Measurements from ENCODE around the gene PRDM16.

The PRDM16 gene

DNA sequence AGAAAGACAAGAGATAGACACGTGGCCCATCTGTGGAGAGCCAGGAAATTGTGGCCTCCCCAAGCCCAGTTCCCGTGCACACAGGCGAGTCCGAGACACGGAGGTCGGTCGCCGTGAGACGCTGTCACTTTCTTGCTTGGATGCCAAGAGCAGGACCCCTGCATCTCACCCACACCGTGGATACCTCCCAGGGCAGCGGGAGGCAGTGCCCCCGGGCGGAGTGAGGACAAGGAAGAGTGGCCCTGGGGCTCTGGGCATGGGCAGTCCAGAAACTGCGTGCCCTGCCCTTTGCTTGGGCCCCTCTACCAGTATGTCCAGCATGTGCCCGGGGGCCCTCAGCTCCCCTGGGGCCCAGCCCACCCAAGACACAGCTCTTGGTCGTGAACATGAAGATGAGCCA lies 360.8 kb downstream of the PRDM16 start:
- no peak for DNase-seq

DNA sequence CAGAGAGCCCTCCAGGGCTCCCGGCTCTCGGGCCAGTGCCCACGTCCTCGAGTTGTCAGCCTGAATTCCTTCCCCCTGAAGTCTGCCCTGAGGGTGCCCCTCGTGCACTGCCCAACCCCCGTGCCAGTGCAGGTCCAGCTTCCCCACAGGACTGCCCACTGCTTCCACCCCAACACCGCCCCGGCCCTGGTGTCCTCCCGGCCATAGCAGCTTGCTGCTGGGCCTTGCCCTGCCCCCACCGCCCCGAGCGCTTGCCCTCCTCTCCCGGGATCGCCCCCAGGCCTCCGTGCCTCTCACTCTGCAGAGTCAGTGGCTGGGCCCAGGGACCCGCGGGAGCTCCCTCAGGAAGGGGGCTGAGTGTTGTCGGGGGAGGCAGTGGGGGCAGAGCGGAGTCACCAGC lies 361.4 kb downstream of the PRDM16 start:
- no peak for DNase-seq

DNA sequence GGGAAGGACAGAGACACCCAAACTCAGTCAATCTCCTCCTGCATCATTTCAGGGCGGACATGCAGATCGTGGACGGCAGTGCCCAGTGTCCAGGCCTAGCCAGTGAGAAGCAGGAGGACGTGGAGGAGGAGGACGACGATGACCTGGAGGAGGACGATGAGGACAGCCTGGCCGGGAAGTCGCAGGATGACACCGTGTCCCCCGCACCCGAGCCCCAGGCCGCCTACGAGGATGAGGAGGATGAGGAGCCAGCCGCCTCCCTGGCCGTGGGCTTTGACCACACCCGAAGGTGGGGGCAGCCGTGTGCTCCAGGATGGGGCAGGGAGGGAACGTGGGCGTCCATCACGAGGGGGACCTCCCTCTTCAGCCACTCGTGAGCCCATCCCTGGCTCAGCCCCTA lies 361.8 kb downstream of the PRDM16 start:
- no peak for DNase-seq

DNA sequence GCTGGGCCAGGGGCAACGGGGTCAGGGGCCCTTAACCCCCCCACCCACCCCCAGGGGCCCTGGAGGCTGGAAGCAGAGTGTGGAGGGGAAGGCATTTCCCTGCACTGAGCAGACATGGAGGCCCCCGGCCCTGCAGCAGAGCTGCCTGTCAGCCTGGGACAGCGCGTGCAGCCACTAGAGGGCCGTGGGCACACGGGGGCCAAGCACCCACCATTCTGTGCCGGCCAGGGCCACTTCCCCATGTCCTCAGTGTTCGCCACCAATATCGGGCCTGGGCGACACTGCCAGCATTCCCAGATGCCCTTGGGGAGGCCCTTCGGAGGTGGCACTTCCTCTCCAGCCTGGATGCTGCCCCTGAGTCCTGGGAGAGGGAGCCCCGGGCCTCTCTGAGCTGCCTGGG lies 362.3 kb downstream of the PRDM16 start:
- DNase-seq: no peak

DNA sequence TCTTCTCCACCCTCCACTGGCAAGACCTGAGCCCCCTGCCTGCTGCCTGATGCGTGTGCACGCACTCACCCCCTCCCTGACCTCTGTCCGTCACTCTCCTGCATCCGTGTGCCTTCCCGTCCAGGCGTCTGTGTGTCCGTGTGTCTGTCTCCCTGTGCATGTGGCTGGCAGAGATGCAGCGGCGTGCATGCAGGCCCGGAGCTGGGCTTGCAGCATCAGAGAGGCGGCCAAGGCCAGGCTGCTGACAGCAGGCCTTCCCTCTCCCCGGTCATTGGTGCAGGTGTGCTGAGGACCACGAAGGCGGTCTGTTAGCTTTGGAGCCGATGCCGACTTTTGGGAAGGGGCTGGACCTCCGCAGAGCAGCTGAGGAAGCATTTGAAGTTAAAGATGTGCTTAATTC lies 362.7 kb downstream of the PRDM16 start:
- DNase-seq: no peak

DNA sequence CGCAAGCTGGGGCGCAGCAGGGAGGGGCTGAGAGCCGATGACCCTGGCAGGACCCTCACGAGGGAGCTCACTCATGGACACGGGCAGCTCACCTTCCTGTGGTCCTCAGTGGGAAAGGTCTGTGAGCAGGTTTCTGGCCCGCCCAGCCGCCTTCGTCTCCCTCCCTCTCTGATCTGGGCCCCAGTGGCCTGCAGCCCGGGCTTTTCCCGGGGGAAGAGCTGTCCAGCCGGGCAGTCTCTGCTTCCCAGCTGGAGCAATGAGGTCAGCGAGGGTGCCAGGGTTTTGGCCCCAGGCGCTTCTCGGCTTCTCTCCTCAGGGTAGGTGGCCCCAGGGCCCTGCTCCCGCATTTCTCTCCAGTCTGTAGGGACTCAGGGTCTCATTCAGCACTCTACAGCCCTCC lies 363.3 kb downstream of the PRDM16 start:
- DNase-seq: no peak

DNA sequence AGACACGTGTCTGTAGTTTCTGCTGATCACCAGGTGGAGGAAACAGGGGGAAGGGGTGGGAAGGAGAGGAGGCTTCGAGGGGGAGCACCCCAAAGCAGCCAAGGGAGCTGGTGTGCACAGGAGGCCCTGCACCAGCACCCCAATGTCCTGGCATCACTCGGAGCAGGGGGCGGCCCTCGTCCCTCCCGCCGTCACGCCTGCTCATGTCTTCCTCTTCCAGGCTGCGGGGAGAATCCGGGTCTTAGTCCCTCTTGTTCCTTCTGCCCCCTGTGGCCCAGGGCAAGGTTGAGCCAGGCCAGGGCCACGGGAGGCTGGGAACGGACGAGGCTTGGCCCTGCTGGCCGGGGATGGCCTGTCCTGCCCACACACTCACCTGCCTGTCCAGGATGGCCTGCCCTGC lies 364.1 kb downstream of the PRDM16 start:
- no peak for DNase-seq

DNA sequence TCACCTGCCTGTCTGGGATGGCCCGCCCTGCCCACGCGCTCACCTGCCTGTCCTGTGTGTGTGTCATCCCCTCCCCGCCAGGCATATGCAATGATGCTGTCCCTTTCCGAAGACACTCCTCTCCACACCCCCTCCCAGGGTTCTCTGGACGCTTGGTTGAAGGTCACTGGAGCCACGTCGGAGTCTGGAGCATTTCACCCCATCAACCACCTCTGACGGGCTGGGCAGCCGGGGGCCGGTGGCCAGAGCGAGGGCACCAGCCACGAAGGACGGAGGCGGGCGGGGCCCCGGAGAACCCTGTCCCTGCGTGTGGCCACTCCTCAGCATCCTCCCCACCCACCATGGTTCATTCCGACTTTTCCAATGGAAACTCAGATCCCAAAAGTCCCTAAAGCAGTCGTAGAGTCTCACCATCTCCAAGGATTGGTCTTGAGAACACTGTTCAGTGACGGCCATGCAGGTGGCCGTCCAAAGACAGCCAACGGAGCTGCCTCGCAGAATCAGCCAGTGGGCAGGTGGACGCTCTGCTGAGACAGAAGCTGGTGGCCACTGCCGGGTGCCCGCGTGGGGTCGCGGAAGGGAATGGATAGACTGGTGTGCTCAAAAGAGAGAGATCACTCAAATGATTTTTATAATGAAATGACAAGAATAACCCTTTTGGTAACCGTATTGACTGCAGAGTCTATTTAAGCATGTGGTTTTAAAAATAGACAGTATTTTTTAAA lies 364.8 kb downstream of the PRDM16 start:
- no peak for DNase-seq

DNA sequence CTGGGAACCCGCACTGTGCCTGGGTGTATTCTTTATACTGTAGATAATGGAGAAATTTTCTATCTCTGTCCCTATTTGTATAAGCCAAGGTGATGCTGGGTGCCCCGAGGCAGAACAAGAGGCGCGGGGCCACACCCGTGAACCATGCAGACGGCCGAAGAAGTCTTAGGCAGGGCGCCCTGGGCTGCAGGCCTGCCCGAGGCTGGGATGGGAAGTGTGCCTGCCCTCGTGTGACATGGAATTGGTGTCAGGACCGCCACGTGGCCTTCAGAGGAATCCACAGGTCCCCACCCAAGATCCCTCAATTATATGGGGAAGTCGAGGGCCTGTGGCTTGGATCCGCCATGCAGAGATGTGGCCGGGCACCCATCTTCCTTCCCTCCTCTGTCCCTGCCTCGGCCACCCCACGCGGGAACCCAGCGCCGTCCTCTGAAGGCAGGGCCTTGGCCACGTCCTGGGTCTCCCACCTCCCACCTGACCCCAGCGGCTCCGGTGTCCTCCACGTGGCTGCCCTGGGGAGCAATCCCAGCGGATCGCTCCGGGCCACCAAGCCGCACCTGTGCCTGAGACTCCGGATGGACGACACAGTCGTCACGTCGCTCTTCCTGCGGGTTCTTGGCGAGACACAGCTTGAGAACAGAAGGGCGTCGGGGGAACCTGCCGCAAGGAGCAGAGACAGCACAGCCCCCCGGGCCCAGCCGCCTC lies 365.6 kb downstream of the PRDM16 start:
- DNase-seq: no peak

DNA sequence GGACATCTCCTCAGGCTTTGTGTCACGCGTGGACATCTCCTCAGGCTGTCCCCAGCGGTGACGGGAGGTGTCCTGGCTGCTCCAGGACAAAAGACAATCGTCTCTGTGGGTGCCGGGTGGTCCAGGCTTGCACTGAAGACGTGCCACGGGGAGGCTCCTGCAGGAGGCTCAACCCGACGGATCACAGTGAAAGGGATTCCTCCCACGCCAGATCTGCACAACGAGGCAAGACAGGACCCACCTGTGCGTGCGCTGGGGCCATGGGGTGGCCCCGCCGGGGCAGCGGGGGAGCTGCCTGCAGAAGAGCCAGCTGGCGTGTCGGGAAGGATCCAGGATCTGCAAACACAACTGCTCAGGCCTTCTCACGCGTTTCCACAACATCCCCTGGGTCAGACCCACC lies 366.7 kb downstream of the PRDM16 start:
- DNase-seq: no peak

DNA sequence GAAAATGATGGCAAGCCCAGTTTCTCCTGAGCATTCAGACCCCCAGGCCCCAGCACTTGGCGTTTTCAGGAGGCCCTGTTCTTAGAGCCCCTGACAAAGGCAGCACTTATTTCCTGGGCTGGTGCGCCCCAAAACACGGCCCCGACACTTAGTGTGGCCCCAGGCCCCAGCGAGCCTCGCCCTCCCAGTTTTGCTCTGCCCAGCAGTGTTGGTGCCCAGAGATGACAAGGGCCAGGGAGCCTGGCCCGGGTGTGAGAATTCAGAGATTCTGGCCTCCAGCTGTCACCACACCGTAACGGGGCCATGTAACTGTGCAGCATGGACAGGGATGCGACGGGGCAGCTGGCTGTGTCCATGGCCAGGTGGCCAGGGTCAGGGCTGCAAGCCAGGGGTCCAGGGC lies 367.4 kb downstream of the PRDM16 start:
- no peak for DNase-seq

DNA sequence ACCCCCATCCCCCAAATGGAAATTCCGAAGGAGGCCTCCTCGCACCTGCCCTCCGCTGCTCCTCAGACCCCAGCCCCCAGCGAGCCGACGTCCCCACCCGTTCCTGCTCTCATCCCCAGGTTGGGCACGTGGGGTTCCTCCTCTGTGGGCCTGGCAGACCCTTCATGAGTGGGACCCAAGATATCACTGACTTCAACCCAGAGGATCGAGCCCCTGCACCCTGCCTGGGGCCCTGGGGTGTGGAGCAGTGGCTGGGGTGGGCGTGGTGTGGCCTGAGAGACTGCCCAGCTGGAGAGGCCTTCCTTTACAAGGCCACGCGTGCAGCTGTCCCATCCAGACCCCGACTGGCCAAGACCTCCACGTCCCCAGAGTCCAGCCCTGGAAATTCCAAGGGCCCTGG lies 367.9 kb downstream of the PRDM16 start:
- DNase-seq: no peak

DNA sequence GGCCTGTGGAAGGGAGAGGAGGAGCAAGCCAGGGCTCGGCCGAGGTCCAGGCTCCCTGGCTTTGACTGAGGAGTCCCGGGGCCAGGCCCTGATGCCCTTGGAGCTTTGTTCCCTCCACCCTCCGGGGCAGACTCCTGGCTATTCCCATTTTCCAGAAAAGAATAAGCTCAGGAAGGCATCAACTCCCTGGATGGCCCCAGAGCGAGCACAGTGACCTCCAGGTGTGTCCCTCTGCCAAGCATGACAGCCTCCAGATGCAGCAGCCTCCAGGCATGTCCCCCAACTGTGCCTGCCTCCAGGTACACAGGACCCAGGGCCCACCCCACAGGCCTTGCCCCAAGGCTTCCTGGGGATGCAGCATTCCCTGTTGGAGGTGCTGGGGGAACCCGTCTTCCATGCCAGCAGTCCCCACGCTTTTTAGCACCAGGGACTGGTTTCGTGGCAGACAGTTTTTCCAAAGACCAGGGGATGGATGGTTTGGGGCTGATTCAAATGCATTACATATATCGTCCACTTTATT lies 369.7 kb downstream of the PRDM16 start:
- DNase-seq: no peak

DNA sequence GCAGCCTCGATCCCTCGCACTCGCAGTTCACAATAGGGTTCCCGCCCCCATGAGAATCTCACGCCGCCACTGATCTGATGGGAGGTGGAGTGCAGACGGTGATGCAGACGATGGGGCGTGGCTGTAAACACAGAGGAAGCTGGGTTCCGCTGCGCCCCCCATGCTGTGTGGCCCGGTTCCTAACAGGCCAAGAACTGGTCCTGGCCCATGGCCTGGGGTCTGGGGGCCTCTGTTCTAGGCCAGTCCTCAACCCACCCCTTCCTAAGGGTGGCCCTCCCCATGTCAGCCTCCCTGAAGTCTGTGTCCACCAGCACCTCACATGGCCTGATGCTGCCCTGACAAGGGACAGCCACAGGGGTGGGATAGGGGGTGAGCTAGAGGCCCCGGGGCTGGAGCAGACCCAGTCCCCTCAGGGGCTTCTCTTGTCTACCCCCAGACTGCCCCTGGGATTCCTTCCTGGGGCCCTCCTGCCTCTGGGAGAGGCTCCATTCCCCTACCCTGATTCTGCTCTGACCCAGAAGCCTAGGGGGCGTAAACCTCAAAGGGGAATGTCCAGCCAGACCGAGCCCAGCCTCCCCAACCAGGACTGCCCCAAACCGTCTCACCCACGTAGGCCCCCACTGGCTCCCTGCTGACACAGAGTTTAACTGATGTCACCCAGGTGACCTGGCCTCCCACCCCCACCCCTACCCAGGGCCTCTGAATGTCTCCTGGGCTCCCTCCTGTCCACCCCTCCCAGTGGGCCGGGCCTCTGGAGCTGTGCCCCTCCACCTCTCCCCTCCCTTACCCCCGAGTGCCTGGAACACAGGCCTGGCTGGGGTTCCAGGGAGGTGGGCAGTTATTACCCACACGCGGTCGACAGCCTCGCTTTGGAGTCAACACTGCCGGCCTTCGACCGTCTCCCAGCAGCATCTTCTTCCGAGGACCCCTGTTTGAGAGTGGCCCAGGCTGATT lies 370.6 kb downstream of the PRDM16 start:
- DNase-seq: no peak

DNA sequence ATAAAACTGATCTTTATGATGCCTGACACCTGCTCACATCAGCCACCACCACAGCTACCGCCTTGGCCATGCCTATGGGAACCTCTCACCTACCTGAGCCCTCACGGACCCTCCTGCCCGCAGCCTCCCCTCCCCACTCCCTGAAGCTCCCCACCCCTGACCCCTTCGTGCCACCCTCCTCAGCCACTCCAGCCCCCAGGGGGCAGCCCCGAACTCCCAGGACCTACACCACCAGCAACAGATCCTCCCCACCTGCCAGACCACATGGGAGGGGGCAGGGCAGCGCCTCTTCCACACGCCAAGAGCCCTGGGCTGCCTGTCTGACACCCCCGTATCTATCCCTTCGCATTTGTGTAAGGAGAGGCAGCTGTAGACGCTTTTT lies 371.3 kb downstream of the PRDM16 start:
- no peak for DNase-seq

DNA sequence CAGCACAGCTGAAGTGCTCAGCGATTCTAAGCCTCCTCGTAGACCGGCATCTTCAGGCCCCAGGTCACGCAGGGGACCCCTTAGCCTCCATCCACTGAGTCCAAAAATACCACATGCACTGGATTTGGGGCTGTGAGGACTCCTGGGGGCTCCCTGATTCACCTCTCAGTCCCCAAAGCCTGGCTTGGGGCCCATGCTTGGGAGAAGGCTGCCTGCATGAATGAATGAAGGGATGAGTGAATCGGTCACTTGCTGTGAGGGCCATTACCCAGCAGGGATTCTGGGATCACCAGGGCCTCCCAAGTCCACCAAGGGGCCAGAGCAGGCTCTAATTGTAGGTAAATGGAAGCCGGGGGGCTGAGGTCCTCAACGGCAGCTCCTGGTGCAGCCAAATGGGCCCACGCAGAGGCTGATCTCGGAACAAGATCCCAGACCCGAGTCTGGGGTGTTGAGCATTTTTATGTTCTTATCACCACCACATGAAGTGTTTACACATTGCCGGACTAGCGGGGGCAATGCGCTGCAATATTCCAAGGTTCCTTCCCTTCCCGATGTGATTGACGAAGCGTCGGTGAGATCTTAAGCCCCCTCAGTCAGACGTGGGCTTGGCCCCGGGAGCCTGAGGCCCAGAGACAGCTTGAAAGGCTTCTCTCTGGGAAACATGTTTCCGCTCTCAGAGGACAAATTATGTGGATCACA lies 371.9 kb downstream of the PRDM16 start:
- no peak for DNase-seq

DNA sequence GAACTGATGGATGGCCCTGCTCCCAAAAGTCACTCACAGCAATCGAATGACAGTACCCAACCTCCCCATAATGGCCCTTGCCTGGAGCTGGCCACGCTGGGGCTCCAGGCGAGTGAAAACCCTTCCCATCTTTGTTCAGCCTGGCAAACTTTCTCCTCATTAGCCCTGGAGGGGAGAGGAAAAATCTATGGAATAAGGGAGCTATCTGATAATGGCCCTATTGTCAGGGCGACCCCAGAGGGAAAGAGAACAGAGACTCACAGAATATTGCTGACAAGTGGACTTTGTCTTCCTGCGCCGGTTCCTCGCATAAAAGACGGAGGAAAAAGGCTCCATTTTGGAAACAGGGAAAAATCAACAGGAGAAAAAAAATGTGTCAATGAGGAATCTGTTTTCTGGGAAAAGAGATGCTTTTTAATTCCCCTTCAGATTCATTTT lies 372.4 kb downstream of the PRDM16 start:
- DNase-seq: no peak

DNA sequence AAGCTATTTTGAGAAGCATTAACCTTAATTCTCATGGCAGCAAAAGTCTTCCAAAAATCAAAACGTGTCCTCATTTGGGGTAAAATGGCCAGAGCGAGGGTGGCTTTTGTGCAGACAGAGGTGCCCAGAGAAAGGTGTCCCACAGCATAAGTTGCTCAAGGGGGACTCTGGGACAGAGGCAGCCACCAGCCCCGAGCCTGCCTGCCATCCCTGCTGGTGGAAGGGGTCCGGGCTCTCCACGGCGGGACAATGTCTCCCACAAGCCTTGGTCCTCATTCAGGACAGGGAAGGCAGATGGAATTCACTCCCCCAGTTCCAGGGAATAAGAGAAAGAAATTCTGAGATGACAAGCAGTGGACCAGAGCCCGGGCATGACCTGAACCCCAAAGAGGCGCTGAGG lies 372.9 kb downstream of the PRDM16 start:
- DNase-seq: no peak

DNA sequence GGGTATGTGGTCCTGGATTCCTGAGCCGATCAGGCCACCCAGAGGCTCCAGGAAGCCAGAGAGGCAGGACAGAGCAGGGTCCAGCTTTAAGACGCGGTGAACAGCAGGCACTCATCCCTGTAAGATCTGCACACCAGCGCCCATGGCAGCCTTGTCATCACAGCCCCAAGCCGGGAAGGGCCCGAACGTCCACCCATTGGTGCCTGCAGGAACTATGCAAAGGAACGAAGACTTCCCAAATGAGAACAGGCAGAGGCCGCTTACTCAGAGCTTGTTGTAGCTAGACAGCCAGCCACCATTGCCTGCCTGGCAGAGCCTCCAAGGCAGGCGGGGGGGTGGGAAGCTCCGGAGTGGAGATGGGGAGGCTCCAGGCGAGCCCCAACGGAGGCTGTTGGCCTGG lies 373.3 kb downstream of the PRDM16 start:
- no peak for DNase-seq

DNA sequence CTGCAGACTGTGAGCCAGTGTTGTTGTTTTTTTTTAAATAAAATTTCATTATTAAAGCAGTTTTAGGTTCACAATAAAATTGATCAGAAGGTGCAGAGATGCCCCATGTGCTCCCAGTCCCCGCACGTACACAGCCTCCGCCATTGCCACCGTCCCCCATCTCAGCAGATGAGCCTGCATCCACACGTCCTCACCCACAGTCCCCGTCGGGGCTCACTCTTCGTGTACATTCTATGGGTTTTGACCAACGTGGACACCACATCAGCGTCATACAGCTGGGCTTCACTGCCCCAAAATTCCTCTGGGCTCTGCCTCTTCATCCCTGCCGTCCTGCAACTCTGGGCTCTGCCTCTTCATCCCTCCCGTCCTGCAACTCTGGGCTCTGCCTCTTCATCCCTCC lies 373.9 kb downstream of the PRDM16 start:
- DNase-seq: no peak

DNA sequence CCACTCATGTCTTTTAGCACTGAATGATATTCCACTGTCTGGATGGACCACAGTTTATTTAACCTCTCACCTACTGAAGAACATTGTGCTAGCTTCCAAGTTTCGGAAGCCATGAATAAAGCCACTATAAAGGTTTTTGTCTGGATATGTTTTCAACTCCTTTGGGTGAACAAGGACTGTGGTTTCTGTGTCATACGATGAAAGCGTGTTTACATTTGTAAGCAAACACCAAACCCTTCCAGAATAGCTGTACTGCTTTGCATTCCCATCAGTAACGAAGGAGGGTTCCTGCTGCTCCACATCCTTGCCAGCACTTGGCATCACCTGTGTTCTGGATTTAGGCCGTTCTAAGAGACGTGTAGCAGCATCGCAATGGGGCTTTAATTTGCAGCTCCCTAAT lies 374.8 kb downstream of the PRDM16 start:
- DNase-seq: no peak

DNA sequence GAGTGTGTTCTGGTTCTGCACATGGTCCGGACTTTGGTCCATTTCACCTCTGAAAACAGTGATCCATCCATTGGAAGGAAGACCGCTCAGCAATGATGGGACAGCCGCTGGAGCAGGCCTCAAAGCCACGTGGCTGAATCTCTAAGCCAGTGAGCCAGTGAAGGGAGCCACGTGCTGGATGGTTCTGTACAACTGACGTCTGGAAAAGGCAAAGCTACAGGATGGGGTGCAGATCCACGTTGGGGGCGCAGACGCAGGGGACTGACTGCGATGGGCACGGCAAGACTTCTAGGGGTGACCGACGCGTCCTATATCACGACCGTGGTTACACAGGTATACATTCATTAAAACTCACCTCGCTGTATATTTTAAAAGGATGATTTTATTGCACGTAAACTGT lies 375.3 kb downstream of the PRDM16 start:
- DNase-seq: no peak

DNA sequence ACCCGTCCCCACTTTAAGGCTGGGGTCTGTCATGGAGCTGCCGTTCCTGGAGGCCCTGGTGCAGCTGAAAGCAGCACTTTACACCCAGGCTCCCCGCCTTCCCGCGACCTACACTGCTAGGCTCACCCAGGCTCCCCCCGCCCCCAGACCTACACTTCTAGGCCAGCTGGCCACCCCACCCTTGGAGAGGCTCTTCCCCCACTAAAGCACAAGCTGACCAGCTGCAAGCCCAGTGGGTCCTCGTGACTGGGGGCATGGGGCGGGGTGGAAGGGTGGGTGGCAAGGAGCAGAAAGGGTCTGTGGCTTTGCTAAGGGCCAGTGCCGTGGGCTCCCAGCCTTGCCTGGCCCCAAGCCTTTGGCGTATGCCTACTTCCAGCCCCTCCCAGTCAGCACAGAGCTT lies 375.7 kb downstream of the PRDM16 start:
- no peak for DNase-seq
